GM11168 (cell line): ENCODE results near the gene SLMAP.

Source experiments
- in situ Hi-C: fragments of 300-500 bp; cut with MboI; formaldehyde crosslinking; loops from one replicate; pipeline ENCODE4 v1.12.0; 2022; ENCODE audit warnings: low sequenced_read_pairs; ENCODE audit not compliant: unreplicated experiment

The SLMAP gene

GRCh38 chr3:57956119-57956832 is 200.2 kb downstream of the SLMAP start:
- in situ Hi-C loops, result no loop called here

DNA sequence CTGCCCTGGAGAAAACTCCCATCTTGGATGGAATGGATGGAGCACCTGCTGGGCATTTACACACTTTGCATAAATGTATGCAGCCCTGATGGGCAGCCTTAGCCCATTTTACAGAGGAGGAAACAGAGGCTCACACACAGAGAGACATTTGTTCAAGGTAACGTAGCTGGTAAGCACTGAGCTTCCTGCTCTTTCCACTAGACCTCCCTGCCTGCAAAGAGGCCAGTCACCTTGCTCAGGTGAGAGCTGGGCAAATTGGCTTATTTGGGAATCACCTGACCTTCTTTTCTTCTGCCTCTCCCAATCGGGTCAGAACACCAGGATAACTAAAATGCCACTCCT is 200.7 kb downstream of the SLMAP start:
- in situ Hi-C loops, result no loop called here

DNA sequence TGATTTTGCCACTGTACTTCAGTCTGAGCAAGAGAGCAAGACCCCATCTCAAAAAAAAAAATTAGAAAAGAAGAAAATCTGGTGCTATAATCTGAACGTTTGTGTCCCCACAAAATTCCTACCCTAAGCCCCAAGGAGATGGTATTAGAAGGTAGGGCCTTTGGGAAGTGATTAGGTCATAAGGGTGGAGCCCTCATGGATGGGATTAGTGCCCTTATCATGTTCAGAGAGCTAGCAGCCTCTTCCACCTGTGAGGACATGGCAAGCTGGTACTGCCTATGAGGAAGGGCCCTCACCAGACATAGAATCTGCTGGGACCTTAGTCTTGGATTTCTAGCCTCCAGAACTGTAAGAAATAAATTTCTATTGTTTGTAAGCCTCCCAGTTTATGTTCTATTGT is 201.7 kb downstream of the SLMAP start:
- in situ Hi-C loops, result no loop called here

GRCh38 chr3:57958642-57959422 is 202.7 kb downstream of the SLMAP start:
- in situ Hi-C loops, result no loop called here

DNA sequence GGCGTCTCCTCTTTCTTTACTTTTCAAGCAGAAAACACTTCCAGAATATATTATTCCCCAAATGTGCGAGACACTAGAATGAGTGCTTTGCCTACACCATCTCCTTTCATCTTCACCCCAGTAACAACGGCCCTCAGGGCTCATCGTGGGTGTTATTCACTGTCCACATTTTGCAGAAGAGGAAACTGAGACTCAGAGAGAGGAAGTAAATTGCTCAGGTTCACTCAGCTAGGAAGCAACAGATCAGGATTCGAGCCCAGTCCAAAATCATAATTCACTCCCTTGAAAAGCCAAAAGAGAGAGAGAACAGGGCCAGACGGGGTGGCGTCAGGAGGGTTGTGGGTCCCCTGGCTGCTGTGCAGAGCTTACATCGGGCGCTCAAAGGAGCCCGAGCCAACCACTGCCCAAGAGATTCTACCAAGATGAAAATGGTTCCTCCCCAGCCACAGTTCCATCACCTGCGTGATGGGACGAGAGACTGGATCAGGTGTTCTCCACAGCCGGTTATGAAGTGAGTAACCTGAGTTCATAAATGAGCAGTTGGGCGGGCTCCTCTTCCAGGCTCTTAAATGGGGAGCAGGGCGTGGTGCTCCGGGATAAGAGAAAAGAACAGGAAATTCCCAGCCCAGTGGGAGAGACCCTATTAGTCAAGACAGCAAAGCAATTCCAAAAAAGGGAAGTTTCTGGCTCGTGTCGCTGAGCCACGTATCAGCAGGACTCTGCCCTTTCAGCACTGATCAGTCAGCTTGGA is 203.5 kb downstream of the SLMAP start:
- in situ Hi-C loops, result no loop called here

DNA sequence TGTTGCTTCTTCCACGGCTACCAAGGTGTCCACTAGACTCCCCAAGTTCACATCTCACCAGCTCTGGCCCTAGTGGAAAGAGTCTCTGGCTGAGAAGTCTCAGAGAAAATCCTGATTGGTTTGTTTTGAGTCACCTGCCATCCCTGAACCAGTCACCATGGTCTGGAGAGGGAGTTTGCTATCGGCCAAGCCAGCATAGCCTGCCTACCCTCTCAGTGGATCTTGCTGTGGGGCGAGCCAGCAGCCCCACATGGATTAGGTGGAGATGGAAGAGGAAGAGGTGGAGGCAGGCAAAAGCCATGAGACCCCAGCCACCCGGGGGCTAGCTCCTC is 204.0 kb downstream of the SLMAP start:
- in situ Hi-C loops, result no loop called here

DNA sequence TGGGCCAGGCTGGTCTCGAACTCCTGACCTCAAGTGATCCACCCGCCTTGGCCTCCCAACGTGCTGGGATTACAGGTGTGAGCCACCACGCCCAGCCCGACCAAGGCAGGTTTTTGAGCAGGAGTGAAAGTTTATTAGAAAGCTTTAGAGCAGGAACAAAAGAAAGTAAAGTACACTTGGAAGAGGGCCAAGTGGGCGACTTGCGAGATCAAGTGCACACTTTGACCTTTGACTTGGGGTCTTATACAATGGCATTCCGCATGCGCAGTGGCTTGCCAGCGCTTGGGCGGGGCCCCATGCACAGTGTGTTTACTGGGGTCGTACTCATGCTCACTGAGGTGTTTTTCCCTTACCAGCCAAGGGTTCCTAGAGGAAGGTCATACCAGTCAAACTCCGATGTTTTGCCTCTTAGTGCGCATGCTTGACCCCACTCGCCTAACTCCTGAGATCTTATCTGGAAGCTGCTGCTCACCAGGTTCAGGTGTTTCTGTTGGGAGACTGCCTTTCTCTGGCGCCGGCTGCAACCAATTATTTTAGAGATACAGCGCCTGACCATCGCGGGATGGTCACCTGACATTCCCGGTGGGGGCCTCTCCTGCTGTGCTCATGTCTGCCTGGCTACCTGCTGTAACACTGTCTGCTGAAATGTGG is 205.2 kb downstream of the SLMAP start:
- in situ Hi-C loops, result no loop called here

- in situ Hi-C loops, result no loop called here
These were observed 205.8 kb downstream of the SLMAP start for GRCh38 chr3:57961828-57962447.

DNA sequence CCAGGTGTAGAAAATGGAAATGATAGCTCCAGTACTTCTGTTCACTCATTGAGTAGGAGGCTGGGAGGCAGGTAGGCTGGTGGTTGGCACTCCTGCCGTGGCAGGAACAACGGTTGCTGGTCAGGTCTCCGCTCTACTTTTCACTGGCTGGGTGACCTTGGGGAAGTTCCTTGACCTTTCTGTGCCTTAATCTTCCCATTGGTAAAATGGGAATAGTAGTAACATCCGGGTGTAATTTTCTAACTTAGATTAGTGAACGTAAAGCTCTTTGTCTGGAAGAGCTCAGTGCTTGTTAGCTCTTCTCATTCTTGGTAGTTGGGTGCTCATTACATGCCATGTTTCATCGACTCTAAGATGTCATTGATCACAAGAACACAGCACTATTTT is 206.3 kb downstream of the SLMAP start:
- in situ Hi-C loops, result no loop called here

DNA sequence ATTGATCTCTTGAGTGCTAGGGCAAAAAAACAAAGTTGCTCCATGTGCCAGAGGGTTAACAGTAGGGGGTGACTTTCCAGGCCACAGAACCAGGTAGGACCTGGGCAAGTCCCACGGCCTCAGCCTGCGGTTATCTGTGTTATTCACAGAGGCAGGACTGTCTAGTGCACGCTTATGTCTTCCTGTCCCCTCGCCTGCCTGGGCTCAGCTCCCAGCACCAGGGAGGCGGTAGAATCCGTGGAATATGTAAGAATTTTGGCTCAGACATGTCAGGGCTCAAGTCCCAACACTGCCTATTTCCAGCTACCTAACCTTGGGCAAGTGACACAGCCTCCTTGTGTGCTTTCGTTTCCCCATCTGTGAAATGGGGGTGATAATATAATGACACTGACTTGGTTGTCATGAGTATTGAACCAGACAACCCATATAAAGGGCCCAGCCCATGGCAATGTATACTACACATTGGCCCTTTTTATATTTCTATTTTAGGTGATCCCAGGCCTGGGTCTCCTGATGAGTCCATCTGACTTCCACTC is 207.8 kb downstream of the SLMAP start:
- in situ Hi-C loops, result no loop called here

DNA sequence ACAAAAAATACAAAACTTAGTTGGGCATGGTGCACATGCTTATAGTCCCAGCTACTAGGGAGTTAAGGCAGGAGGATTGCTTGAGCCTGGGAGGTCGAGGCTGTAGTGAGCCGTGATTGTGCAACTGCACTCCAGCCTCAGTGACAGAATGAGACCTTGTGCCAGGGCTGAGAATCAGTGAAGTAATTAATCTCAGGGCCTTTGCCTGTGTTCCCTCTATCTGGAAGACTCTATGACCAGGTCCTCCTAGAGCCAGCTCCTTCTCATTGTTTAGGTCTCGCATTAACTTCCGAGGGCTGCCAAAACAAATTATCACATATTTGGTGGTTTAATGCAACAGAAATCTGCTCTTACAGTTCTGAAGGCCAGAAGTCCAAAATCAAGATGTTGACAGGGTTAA is 210.7 kb downstream of the SLMAP start:
- in situ Hi-C loops, result no loop called here

- in situ Hi-C loops, result no loop called here
These were observed 211.5 kb downstream of the SLMAP start for GRCh38 chr3:57967590-57967989.

GRCh38 chr3:57968501-57968900 is 212.4 kb downstream of the SLMAP start:
- in situ Hi-C loops, result no loop called here

DNA sequence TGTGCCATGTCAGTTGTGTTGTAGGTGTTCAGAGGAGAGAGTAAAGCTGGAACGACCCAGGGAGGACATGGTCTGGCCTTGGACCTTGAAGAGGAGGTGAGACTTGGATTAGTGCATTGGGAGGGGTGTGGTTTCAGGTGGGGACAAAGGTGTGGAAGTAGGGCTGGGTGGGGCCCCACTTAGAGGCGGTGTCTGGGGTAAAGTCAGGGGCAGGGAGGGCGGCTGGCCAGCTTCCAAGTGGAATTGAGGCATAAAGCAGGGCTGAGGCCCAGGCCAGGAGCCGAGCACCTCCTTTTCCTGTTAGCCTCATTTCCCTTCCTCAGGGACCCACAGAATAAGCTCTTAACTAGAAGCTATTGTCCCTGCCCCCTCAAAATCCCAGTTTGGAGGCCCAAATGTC is 215.9 kb downstream of the SLMAP start:
- in situ Hi-C loops, result no loop called here

DNA sequence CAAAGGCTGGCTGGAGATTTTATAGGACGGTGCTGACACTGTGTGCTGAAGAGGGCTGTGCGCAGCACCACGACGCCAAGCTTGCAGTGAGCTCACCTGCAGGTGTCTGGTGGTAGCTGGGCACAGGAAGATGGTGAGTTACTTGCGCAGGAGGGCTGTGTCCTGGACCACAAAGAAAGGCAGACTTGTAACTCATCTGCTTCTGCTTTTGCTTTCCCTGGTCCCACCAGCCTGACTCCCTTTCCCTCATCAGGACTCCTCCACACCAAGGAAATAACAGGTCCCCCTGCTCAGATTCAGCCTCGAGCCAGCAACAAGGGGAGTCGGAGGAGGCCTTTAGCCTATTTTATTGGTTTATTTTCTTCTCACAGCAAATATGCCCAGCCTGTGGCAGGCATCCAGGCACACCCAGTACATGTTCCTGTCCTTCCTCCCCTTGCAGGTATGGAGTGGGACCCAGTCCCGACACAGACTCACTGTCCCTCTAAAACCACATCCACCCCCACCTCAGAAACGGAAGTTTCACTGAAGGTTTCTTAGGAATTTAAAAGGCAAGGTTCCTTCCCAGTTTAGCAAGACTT is 216.5 kb downstream of the SLMAP start:
- in situ Hi-C loops, result no loop called here

DNA sequence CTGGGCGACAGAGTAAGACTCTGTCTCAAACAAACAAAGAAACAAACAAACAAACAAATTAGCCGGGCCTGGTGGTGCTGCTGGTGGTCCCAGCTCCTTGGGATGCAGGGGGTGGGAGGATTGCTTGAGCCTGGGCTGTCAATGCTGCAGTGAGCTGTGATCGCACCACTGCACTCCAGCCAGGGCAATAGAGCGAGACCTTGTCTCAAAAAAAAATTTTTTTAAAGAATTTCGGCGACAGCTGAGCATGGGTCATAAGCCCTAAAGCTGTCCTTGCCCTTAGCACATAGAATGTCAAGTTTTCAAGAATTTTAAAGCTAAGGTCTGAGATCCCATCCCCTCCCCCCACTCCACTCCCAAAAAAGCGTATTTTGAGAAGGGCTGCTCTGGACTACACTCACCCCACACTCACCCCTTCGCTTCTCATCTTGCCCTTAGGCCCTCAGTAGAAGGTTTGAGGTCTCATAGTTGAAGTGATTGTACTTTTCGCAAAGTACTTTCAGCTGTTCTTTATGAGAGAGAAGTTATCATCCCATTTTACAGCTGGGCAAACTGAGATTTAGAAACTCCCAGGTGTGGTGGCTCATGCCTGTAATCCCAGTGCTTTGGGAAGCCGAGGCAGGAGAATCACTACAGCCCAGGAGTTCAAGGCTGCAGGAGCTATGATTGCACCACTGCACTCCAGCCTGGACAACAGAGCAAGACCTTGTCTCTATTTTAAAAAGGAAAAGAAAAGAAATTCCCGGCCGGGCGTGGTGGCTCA is 217.8 kb downstream of the SLMAP start:
- in situ Hi-C loops, result no loop called here

- in situ Hi-C loops, result no loop called here
These were observed 218.8 kb downstream of the SLMAP start for GRCh38 chr3:57974796-57975388.

DNA sequence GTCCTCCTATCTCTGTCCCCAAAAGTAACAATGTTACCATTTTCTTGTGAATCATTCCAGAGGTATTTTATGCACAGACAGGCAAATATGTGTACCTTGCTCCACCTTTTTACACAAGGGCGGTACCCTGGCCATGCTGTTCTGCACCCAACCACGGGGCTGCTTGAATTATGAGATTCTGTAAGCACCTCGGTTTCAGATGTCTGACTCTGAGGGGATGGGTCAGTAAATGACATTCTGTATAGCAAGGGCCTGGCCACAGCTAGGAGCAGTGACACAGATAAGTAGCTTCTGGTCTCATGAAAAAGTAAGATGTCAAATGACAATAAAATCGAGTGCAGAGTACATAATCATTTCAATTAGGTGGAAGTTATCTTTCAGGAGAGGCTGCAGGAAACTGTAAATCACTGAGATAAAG is 221.7 kb downstream of the SLMAP start:
- in situ Hi-C loops, result no loop called here

- in situ Hi-C loops, result no loop called here
These were observed 222.2 kb downstream of the SLMAP start for GRCh38 chr3:57978316-57978715.
